Measurements from ENCODE around the gene RAB3B.

The RAB3B gene

DNA sequence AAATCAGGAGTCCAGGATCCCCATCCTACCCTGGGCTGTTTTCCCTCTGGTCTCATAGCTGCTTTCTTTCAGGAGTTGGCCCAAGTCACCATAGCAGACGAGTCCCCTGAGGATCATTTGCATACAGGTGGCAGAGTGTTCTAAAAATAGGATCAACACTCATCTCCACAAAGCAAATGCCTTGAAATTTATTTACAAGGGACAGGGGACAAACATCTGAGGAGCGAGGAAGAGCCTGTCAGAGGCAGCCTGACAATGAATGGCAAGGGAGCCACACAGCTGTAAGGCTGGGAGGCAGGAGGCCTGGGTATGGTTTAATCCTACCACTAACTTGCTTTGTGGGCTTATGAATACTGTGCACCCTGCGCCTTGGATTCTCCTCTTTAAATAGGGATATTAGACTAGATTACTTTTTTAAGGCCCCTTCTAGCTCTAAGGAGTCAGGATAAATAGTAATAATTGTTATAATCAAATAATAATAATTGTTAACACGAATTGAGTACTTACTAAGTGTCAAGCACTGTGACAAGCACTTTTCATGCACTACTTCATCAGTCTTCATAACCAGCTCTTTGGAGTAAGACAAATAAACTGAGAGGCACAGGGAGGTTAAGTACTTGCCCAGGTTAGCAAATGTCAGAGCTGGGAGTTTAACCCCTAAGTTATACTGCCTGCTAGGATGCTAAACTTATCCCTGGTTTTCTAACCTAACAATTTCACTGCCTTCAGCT, 34.5 kb downstream of the RAB3B start:
- no peak for DNase-seq

DNA sequence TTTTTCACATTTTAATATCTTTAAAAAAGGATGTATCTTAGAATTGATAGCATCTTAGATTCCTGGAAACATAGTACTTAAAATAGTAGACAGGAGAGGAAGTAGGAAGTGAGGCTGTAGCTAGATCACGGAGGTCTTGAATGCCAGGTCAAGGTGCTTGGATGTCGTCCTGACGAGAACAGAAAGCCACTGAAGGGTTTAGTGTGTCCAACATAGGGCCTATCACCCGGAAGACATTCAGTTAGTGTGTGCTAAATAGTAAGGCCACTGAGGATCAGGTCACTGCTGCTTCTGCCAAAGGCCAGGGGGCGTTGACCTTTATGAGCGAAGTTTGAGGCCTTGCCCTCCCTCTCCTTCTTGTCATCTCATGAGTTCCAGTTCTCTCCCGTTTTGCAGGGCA, 35.7 kb downstream of the RAB3B start:
- no peak for DNase-seq

DNA sequence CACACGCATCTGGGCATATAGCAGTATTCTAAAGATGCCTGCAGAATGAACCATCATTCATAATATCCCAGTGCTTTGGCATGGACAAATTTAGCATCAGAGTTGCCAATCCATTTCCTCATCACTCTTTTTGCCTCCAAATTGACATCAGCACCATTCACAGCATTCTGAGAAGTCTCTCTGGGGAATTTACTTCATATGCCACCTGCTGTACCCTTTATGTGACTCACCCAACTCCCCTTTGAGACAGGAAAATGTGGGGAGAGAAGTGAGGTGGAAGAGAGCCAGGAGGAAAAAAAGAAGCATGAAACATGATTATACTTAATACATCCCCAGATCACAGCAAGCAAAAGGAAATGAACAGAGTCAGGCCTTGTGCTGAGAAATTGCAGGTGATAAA, 37.4 kb downstream of the RAB3B start:
- no peak for DNase-seq

DNA sequence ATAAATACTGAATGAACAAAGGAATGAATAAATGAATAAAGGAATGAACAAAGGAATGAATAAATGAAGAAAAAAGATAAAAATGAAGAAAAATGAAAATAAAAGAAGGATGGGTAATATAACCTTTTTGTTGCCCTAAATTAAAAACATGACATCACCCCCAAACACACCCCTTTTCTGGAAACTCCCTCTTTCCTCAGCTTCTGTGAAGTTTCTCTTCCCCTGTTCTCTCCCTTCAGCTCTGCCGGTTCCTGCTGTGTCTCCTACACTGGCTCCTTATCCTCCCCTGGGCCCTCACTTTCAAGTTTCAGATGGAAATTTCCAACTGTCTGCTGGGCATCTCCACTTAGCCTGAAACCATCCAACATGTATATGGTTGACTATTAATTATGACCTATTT, 37.9 kb downstream of the RAB3B start:
- DNase-seq, result peak; percentile 49

DNA sequence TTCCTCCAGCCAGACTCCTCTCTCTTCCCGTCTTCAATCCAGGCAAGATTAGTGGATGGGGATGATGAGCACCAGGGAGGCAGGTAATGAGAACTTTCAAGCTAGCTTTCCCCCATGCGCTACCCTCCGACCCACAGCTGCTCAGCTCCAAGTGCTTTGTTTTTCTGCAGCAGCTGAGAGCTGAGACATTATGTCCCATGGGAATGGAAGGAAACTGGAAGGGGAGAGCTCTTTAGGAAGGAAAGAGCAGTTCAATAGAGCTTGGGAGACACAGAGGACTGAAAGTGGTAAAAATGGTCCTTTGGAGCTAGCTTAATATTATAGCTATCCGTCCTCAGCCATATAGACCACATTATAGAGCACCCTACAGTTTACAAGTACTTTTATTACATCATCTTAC, 39.8 kb downstream of the RAB3B start:
- no peak for DNase-seq

DNA sequence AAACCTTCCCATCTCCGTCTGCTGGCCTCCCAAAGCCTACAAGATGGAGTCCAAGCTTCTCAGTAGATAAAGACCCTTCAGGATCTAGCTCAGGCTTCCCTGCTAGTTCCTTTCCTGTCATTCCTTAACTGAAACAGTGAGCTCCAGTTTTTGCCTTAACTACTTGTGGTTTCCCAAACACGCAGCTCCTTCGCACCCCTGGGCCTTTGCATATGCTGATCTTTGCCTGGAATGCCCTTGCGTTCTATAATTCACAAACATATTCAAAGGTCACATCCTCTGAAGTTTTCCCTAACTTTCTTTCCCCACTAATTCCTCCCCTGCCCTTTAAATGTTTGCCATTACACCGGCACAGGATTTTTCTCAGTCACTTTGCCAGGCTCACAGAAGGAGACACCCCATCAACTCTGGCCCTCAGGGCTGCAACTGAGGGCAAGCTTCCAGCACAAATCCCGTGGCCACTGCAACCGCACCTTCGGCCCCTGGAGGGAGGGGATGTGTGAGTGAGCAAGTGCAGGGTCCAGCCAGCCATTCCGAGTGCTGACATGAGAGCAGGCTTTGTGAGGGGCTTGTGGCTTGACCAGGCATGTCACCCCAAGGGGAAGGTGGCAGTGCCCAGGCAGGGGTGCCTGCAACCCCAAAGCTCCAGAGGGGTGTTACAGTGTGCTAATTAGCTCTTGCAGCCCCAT, 41.3 kb downstream of the RAB3B start:
- DNase-seq, result no peak

DNA sequence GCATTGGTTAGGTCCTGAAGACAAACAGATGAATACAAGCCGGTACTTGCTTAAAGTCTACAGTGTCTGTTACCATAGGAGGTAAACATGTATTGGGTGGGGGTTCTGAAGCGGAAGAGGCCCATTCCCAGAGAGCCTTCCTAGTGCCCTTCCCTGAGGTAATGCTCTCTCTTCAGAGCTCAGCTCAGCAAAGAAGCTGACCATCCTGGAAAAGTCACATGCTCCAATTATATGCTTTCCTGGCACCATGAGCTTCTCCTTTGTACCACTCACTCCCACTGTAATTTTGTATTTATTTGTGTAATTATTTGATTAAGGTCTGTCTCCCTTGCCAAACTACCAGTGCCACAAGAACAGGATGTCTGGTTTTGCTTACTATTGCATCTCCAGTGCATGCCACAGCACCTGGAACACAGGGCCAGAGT, 42.0 kb downstream of the RAB3B start:
- no peak for DNase-seq

DNA sequence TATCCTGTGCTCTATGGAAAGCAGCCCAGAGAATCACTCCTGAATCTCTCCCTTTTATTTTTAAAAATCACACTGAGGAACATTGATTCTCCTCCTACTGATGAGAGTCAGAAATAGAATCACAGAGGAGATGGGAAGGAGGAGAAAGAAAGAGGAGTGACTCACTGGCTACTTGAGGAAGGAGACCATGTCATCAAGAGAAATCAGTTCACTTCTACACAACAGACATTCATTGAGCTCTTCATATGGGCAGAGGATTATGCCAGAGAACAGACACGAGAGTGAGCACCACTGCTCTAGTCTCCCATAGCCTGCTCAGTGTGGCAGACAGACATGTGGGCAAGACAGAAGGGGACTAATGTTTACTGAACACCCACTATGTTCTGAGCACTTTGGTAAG, 44.2 kb downstream of the RAB3B start:
- no peak for DNase-seq

DNA sequence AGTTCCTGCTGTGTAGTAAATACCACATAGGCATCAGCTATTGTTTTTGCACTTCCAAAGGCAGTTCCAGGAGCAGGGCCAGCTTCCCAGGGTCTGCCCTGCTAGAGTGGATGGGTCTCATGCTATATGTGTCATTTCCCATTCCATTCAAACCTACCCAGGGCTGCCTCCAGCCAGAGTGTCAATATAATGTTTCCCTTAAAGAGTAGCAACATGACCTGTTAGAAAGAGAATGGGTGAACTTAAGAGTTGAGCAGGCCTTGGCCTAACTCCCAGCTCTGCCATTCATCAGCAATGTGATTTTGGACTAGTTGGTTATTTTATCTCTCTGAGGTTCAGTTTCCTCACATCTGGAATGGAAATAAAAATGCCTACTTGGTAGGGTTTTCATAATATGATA, 44.9 kb downstream of the RAB3B start:
- DNase-seq, result no peak

DNA sequence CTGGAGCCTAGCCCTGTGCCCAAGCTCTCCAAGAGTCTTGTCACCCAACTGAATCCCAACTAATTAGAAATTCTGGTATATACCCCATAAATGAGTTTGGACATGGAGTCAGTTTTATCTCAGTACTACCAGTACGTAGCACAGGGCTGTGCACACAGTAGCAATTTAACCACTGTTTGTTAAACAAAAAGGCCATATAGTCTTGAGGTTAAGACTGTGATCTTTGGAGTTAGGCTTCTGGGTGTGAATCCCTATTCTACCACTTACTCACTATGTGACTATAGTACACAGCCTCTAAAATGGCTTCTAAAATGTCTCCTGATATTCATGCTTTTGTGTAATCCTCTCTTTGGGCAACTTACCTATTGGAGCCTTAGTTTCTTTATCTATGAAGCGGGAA, 48.2 kb downstream of the RAB3B start:
- DNase-seq, result no peak

DNA sequence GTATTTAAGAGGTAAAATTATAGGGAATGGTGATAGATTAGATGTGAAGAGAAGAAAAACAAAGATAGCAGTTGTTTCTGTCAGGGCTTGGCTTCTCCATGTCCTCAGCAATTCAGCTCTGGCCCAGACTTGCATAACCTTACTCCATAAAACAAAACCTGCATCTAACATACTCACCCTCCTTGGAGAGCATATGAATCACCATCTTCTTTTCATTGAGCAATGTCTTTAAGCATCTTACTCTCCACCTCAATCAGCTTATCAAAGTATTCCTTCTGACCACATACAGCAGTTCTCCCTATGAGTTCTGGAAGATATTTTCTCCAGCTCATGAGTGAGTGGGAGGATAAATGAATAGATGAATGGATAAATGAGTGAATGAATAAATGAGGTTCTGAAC, 49.0 kb downstream of the RAB3B start:
- no peak for DNase-seq

DNA sequence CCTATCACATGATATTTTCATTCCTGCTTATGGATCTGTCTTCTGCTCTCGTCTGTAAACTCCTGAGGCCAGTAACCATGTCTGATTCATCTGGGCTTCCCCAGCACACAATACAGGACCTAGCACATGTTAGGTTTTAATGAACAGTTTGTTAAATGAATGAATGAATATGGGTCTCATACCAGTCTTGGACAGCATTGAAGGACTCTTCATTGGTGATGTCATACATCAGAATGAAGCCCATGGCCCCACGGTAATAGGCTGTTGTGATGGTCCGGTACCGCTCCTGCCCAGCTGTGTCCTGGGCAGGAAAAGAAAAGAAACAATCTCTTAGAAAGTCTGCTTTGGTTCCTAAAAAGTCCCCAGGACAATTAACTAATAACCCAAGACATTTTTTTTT, 53.4 kb downstream of the RAB3B start:
- no peak for DNase-seq

DNA sequence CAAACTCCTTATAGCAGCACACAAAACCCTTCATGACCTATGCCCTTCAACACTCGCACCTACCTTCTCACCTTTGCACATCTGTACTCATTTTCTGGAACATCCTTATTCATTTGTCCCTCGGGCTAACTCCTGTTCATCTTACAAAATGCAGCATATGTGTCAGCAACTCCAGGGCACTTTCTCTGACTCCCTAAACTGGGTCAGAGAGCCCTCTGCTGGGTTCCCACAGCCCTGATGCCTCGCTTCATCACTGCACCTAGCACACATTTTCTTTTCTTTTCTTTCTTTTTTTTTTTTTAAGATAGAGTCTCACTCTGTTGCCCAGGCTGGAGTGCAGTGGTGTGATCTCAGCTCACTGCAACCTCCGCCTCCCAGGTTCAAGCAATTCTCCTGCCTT, 54.0 kb downstream of the RAB3B start:
- no peak for DNase-seq

DNA sequence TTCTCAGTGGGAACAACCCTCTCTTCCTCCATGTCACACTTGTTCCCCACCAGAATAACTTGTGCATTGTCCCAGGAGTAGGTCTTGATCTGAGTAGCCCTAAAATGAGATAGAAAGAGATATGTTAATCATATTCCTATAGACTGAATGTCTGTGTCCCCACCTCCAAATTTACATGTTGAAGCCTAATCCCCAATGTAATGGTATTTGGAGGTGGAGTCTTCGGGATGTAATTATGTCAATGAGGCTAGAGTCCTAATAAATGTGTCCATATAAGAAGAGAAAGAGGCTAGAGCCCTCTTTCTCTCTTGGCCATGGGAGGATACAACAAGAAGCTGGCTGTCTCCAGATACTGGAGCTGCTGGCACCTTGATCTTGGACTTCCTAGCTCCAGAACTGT, 57.2 kb downstream of the RAB3B start:
- DNase-seq, result no peak

DNA sequence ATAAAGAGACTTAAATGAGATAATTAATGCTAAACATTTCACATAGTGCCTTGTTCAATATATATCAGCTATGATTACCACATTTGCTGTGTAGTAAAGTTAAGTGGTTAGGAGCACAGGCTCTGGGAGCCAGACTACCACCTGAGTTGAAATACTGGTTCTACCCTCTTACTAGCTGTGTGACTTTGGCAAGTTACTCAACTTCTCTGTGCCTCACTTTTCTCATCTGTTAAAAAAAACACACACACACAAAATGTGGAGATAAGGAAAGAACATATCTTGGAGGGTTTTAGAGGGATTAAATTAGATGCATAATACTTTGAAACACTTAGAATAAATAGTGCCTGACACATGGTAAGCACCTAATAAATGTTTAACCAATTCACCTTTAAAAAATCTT, 60.2 kb downstream of the RAB3B start:
- DNase-seq, result no peak

DNA sequence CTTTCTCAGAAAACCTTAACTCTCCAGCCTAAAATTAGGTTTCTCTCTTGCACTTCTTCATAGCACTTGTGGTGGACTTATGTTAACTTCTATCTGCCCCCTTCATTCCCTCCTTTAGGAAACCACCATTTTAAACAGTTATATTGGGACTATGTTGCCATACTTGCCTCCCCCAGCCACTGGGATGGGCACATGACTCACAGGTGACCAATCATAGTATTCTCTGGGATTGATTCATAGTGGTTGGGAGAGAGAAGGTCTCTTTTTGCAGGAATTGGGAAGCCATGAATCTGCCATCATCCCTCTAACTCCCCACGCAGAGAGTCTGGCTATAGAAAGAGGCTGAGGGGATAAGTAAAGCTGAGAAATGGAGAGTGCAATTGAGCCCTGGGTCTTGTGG, 61.6 kb downstream of the RAB3B start:
- DNase-seq, result no peak

DNA sequence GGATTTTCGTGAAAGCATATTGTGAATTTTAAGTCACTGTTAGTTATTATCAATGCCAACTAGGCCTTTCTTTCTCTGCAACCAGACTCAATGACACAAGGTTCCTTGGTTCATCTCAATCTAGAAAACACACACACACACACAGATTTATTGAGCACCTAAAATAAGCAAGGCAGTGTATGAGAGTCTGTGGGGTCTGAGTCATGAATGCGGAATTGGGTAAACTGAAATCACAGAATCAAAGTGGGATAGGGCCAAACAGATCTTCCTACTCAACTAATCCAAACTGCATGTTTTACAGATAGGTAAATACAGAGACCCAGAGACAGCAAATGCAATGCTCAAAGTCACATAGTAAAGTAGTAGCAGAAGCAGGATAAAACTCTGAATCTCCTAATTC, 63.5 kb downstream of the RAB3B start:
- no peak for DNase-seq

DNA sequence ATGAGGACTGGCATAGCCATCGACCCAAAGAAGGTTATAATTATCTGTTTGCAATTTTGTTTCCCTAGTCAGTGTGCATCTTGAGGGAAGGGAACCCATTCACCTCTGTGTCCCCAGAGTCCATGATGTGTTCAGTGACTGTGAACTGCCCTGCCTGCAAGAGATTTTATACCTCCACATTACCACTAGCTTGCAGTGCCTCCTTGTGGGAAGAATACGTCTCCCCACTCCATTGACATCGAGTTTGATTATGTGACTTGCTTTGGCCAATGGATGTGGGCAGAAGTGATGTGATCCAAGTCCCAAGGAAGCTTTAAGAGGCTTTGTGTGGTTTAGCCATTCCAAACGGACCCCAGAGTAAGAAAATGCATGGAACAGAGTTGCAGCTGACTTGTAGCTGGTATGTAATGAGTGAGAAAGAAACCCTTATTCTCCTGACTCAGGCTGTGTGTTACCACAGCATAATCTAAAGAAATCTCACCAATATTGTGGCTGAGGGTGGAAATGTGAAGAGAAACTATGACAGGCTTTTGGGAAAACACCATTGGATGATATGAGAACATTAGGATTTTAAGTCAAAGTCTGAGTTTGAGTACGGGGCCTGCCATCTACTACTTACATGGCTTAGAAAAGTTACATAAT, 64.2 kb downstream of the RAB3B start:
- no peak for DNase-seq

DNA sequence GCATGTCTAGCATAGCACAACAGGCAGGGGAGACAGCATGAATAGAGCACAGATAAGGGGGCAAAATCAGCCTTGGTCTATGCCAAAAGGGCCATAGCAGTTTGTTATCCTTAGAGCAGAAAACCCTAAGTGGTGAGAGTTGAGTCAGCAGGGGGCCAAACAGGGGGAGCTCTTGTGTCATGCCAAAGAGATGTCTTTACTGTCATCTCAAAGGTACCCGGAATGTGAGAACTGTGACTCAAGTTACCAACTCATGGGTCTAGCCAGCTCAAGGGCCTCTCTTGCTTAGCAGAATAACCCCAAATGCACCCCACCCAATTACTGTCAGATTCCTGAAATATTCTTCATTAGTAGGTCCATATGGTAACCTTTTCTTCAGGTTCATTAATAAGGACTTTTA, 66.0 kb downstream of the RAB3B start:
- DNase-seq, result no peak

DNA sequence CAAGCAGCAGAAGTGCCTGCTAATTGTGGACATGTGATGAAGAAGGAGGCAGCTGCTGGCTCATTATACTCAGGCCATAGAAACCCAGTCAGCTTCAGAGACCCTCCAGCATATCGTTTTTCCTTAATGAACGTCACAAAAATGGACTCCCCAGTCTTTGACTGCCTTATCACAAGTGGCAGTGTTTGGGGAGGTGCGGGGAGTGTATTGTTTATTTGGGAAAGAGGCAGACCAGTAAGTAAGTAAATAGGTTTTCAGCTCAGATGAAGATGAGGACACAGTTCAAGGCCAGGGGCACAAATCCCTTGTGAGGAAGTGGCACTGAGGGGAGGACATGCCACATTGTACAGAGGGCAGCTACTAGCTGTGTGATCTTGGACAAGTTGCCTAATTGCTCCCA, 68.5 kb downstream of the RAB3B start:
- DNase-seq, result no peak

DNA sequence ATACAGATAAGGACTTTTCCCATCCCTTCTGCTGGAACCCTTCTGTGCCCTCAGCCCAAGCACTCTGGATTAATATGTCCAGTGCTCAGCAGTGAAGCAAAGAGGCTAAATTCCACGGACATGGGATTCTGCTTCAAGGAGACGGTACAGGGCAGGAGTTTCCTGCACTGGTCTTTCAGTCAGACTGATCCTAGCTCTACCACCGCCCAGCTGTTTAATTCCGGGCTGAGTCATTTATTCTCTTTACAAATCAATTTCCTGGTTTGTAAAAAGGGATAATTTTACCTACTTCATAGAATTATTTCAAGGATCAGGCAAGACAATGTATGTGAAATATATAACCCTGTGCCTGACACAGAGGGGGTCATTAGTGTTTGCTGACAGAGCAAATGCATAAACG, 70.4 kb downstream of the RAB3B start:
- DNase-seq, result no peak

DNA sequence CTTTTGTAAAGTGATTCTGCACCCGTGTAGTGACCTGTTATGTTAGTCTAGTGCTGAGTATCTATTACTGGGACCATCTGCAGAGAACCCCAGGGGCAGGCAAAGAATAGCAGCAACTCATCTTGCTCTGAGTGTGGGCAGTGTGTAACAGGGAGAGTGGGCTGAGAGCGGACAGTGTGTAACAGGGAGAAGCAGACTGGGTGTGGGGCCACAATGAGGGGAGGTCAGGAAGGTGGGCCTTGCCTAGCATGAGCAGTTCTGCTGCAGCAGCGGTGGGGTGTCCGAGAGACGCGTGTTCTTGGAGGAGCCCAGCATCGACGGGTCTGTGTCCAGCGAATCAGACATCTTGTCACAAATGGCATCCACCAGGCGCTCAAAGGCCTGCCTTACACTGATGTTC, 70.8 kb downstream of the RAB3B start:
- no peak for DNase-seq

DNA sequence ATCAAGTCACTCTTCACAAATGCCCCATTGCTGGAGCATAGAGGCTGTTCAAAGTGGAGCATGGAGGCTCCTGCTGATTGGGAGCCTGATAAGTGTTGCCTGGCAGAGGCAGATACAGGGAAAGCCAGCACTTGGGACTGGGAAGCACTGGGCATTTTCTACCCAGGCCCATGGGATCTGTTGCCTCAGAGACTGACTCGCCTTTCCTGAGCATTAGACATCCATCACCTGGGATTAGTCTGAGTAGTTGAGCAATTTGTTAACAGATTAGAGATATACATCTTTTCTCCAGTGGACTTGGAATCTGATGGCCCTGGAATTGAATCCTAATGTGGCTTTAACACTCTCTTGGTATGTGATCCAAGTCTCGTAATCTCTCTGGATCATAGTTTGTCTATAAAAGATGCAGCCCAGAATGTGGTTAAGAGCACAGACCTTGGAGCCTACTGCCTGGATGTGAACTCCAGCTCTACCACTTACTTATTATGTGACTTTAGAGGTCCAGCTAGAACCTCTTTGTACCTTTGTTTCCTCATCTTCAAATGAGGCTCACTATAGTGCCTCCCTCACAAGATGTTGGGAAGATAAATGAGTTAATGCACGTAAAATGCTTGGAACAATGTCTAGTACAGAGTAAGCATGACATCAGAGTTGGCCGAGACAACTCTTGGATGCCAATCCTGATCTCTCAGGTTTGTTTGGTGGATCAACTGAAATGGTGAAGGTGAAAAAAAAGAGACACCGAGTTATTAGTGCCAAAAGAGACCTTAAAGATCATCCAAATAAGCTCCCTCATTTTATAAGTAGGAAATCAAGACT, 73.7 kb downstream of the RAB3B start:
- no peak for DNase-seq

DNA sequence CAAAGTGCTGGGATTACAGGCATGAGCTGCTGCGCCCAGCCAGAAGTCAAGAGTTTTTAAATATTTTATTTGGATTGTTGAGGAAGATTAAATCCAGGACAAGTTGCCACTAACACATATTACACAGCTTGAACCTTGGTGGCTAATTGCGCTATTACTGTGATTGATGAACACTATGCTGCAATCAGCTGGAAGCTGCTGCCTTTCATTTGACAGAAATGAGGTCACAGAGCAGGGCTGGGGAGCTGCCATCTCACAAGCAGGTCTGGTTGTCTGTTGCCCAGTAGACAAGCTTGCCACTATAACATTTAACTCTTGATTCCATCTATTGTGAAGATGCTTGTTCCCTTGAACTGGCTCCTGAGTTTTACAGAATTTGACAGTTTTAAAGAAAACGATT, 74.5 kb downstream of the RAB3B start:
- DNase-seq, result no peak
